Neural cell (in vitro differentiated cells): ENCODE results near the gene TMEM231.

Source experiments
- EP300 ChIP-seq: fragments of 450-650 bp; conservative IDR thresholded peaks from 2 replicates; pipeline ENCODE4 v1.6.1; 2014; ENCODE audit warnings: antibody characterized with exemption, mild to moderate bottlenecking, moderate library complexity; ENCODE audit not compliant: poor library complexity, severe bottlenecking
- EZH2 ChIP-seq: fragments of 200-600, 300-800 bp; shearing (Covaris generic), sonication (generic); IDR thresholded peaks from 2 replicates; pipeline ENCODE4 v1.6.1; 2014; ENCODE audit warnings: antibody characterized with exemption, low read length, borderline replicate concordance, mild to moderate bottlenecking; ENCODE audit not compliant: insufficient read depth, poor library complexity, severe bottlenecking
- MXI1 ChIP-seq: fragments of 450-650 bp; conservative IDR thresholded peaks from 2 replicates; pipeline ENCODE4 v1.6.1; 2014; ENCODE audit warnings: antibody characterized with exemption, mild to moderate bottlenecking; ENCODE audit not compliant: poor library complexity, severe bottlenecking
- POLR2AphosphoS5 ChIP-seq: IDR thresholded peaks from 2 replicates; pipeline ENCODE4 v1.6.1; 2012
- RAD21 ChIP-seq: fragments of 450-650 bp; conservative IDR thresholded peaks from 2 replicates; pipeline ENCODE4 v1.6.1; 2014; ENCODE audit warnings: antibody characterized with exemption, mild to moderate bottlenecking, moderate library complexity
- SMC3 ChIP-seq: fragments of 450-650 bp; conservative IDR thresholded peaks from 2 replicates; pipeline ENCODE4 v1.6.1; 2014; ENCODE audit warnings: antibody characterized with exemption, mild to moderate bottlenecking, moderate library complexity; ENCODE audit not compliant: poor library complexity
- TAF1 ChIP-seq: IDR thresholded peaks from 2 replicates; pipeline ENCODE4 v1.6.1; 2012; ENCODE audit warnings: low read depth
- TF ChIP-seq, protein P1 (sequence below): fragments of 450-650 bp; IDR thresholded peaks from 2 replicates; pipeline ENCODE4 v1.5.1; 2014; ENCODE audit warnings: antibody characterized with exemption, mild to moderate bottlenecking, moderate library complexity; ENCODE audit not compliant: poor library complexity, severe bottlenecking

DNA sequence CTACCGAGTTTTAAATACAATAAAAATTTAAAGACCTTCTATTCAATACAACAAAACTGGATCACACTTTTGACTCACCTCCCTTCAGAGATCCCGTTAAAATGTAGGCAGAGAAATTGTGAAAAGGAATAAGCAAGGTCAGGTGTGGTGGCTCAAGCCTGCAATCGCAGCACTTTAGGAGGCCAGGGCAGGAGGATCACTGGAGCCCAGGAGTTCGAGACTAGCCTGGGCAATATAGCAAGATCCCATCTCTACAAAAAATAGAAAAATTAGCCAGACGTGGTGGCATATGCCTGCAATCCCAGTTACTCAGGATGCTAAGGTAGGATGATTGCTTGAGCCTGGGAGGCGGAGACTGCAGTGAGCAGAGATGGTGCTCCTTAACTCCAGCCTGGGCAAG, 36.9 kb downstream of the TMEM231 start:
- TF ChIP-seq, protein P1, sequence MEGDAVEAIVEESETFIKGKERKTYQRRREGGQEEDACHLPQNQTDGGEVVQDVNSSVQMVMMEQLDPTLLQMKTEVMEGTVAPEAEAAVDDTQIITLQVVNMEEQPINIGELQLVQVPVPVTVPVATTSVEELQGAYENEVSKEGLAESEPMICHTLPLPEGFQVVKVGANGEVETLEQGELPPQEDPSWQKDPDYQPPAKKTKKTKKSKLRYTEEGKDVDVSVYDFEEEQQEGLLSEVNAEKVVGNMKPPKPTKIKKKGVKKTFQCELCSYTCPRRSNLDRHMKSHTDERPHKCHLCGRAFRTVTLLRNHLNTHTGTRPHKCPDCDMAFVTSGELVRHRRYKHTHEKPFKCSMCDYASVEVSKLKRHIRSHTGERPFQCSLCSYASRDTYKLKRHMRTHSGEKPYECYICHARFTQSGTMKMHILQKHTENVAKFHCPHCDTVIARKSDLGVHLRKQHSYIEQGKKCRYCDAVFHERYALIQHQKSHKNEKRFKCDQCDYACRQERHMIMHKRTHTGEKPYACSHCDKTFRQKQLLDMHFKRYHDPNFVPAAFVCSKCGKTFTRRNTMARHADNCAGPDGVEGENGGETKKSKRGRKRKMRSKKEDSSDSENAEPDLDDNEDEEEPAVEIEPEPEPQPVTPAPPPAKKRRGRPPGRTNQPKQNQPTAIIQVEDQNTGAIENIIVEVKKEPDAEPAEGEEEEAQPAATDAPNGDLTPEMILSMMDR: no peak
- no peak for TF ChIP-seq EZH2
- no peak for TF ChIP-seq RAD21
- TF ChIP-seq EP300: no peak
- TF ChIP-seq TAF1: no peak
- no peak for TF ChIP-seq SMC3
- TF ChIP-seq MXI1: no peak
- TF ChIP-seq POLR2AphosphoS5: no peak
